Panc1 (cell line): Measurements from ENCODE around the gene AIFM3. TPM values are rescaled to one million over a fixed set of nuclear protein-coding genes. Genes with fewer than 3 reads are reported as not detected.
A peak's percentile ranks its signal among the peaks of the same experiment; 100 is the strongest.

Experiments
- ATAC-seq: fragments of 200-7000 bp; cut with Tn5 transposase; 2 replicates; pipeline ENCODE4 v1.9.1; 2020; ENCODE audit warnings: mild to moderate bottlenecking, moderate library complexity
- BruUV-seq: library from RNA; stranded (reverse); fragments of 400-500 nt; replicated peaks from 2 replicates; lab custom pipeline; 2021; lab: Mats Ljungman, UMichigan
- CTCF ChIA-PET: fragments of 300-600 bp; sonication (Branson Sonifier 250); formaldehyde crosslinking; loops from one replicate; lab custom pipeline; 2022; ENCODE audit warnings: antibody characterized with exemption; lab: Charles Lee
- POLR2A ChIA-PET: fragments of 300-600 bp; sonication (Branson Sonifier 250); formaldehyde crosslinking; loops from one replicate; lab custom pipeline; 2022; ENCODE audit warnings: antibody characterized with exemption; lab: Charles Lee
- DNase-seq: peaks from one replicate; pipeline ENCODE4 v3.0.0-alpha.2; 2010; ENCODE audit warnings: low read depth, low spot score
- H3K27ac ChIP-seq: 2 replicates; pipeline ENCODE4 v1.5.1; 2011; ENCODE audit warnings: mild to moderate bottlenecking, low read length, inconsistent platforms
- H3K27me3 ChIP-seq: fragments of 200-500 bp; sonication (Bioruptor generic); 2 replicates; pipeline ENCODE4 v1.6.0; 2014; ENCODE audit warnings: low read length, inconsistent platforms; ENCODE audit not compliant: control insufficient read depth, insufficient read depth
- H3K36me3 ChIP-seq: fragments of 200-500 bp; sonication (Bioruptor generic); 2 replicates; pipeline ENCODE4 v1.5.1; 2014; ENCODE audit warnings: inconsistent platforms, mild to moderate bottlenecking, low read length, moderate library complexity; ENCODE audit not compliant: control insufficient read depth, insufficient read depth
- H3K4me1 ChIP-seq: 2 replicates; pipeline ENCODE4 v1.5.1; 2011; ENCODE audit warnings: inconsistent platforms, mild to moderate bottlenecking, low read length, moderate library complexity; ENCODE audit not compliant: control insufficient read depth, insufficient read depth
- H3K4me3 ChIP-seq, 2 experiments: 2 replicates each; pipeline ENCODE4 v1.5.1; 2011 to 2012; ENCODE audit warnings: low read depth in 2 of 2, low read length in 2 of 2, mild to moderate bottlenecking in 2 of 2, inconsistent platforms in 1 of 2, moderate library complexity in 1 of 2
- H3K9me3 ChIP-seq: fragments of 200-500 bp; sonication (Bioruptor generic); 2 replicates; pipeline ENCODE4 v1.5.1; 2014; ENCODE audit warnings: low read depth, mild to moderate bottlenecking, inconsistent platforms, low read length, moderate library complexity; ENCODE audit not compliant: control insufficient read depth, insufficient read depth
- POLR2AphosphoS5 ChIP-seq: IDR thresholded peaks from 2 replicates; pipeline ENCODE4 v1.6.1; 2012; ENCODE audit warnings: mild to moderate bottlenecking, low read depth, low read length, moderate library complexity
- SIN3A ChIP-seq: IDR thresholded peaks from 2 replicates; pipeline ENCODE4 v1.6.1; 2012; ENCODE audit warnings: low read depth, mild to moderate bottlenecking, low read length, moderate library complexity, borderline replicate concordance; ENCODE audit not compliant: insufficient read depth
- TCF7L2 ChIP-seq: IDR thresholded peaks from 2 replicates; pipeline ENCODE4 v1.6.1; 2011; ENCODE audit warnings: mild to moderate bottlenecking, low read depth, low read length, inconsistent platforms
- in situ Hi-C: cut with HindIII; loops from 2 replicates; pipeline ENCODE4 v1.10.0; 2016; ENCODE audit warnings: low sequenced_read_pairs, low pct_unique_long_range_greater_than_20kb
- intact Hi-C: fragments of 100-400 bp; cut with micrococcal nuclease; formaldehyde crosslinking; loops from one replicate; pipeline ENCODE4 v1.10.0; 2022; ENCODE audit not compliant: unreplicated experiment
- total RNA-seq: library from RNA; stranded (reverse); gene quantifications from one replicate; pipeline ENCODE4 v1.2.1, GENCODE V29; 2021; ENCODE audit not compliant: unreplicated experiment
- TF ChIP-seq, protein P1 (sequence below), 2 experiments: IDR thresholded peaks; 2 replicates each; pipeline ENCODE4 v1.6.1; 2011 to 2012; ENCODE audit warnings: low read depth in 2 of 2, control low read depth in 1 of 2, low read length in 1 of 2, mild to moderate bottlenecking in 1 of 2, moderate library complexity in 1 of 2; ENCODE audit not compliant: insufficient read depth in 1 of 2
- TF ChIP-seq, protein P2 (sequence below): fragments of 450-650 bp; IDR thresholded peaks from 2 replicates; pipeline ENCODE4 v1.5.1; 2017; ENCODE audit warnings: mild to moderate bottlenecking

The AIFM3 gene
- total RNA-seq, 1 experiment from 2014 or later = 2.7 TPM

DNA sequence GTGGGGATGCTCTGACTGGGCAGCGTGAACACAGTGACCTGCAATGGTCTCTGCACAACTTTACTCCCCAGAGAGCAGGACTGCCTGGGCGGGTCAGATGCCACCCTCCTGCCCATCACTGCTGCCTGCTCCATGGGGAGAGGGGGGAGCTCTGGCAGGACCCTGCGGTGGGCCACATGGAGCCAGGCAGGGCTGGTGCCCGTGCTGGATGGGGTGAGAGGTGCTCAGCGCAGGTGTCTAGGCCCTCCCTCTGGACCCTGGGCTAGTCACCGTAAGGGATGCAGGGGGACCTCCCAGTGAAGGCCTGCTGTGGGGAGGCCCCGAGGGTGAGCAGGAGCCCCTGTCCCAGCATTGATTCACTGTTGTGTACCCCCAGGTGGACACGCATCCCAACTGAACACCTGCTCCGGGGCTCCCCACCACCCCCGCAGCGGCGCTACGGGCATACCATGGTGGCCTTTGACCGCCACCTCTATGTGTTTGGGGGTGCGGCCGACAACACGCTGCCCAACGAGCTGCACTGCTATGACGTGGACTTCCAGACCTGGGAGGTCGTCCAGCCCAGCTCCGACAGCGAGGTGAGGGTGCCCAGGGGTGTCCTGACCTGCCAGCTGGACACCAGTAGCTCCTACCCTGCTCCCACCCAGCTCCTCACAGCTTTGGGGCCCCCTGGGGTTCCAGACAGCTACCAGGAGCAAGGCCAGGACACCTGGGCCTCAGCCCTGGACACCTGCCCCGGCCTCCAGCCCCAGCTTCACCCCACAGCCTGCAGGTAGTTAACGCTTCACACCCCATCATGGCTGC is 24.4 kb downstream of the AIFM3 start:
- no TSS peak for BruUV-seq
- intact Hi-C loops = no loop called here
- ATAC-seq = 0 out of 2 replicates have a peak, but pooled peaks have one; percentile 12

GRCh38 chr22:20992056-20992442 is 25.0 kb downstream of the AIFM3 start:
- intact Hi-C loops = no loop called here
- ATAC-seq (no peak), DNase-seq (no peak)
- H3K36me3 ChIP-seq = no peaks in the 10 kb centered on the region
- BruUV-seq = no TSS peak
- no peak overlapping the region for H3K27ac ChIP-seq
- CTCF ChIA-PET = no interaction called here
- H3K4me3 ChIP-seq = no peak overlapping the region
- no peak for TF ChIP-seq POLR2AphosphoS5
- TF ChIP-seq, protein P1, sequence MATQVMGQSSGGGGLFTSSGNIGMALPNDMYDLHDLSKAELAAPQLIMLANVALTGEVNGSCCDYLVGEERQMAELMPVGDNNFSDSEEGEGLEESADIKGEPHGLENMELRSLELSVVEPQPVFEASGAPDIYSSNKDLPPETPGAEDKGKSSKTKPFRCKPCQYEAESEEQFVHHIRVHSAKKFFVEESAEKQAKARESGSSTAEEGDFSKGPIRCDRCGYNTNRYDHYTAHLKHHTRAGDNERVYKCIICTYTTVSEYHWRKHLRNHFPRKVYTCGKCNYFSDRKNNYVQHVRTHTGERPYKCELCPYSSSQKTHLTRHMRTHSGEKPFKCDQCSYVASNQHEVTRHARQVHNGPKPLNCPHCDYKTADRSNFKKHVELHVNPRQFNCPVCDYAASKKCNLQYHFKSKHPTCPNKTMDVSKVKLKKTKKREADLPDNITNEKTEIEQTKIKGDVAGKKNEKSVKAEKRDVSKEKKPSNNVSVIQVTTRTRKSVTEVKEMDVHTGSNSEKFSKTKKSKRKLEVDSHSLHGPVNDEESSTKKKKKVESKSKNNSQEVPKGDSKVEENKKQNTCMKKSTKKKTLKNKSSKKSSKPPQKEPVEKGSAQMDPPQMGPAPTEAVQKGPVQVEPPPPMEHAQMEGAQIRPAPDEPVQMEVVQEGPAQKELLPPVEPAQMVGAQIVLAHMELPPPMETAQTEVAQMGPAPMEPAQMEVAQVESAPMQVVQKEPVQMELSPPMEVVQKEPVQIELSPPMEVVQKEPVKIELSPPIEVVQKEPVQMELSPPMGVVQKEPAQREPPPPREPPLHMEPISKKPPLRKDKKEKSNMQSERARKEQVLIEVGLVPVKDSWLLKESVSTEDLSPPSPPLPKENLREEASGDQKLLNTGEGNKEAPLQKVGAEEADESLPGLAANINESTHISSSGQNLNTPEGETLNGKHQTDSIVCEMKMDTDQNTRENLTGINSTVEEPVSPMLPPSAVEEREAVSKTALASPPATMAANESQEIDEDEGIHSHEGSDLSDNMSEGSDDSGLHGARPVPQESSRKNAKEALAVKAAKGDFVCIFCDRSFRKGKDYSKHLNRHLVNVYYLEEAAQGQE (IDR thresholded peaks at IDR 0.05; ENCODE audit: insufficient read depth in 1 of 2, low read depth in 2 of 2, low read length in 1 of 2) = no peak
- TF ChIP-seq SIN3A = no peak
- no peak for TF ChIP-seq TCF7L2
- TF ChIP-seq, protein P2, sequence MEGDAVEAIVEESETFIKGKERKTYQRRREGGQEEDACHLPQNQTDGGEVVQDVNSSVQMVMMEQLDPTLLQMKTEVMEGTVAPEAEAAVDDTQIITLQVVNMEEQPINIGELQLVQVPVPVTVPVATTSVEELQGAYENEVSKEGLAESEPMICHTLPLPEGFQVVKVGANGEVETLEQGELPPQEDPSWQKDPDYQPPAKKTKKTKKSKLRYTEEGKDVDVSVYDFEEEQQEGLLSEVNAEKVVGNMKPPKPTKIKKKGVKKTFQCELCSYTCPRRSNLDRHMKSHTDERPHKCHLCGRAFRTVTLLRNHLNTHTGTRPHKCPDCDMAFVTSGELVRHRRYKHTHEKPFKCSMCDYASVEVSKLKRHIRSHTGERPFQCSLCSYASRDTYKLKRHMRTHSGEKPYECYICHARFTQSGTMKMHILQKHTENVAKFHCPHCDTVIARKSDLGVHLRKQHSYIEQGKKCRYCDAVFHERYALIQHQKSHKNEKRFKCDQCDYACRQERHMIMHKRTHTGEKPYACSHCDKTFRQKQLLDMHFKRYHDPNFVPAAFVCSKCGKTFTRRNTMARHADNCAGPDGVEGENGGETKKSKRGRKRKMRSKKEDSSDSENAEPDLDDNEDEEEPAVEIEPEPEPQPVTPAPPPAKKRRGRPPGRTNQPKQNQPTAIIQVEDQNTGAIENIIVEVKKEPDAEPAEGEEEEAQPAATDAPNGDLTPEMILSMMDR = no peak
- no peaks in the 10 kb centered on the region for H3K9me3 ChIP-seq
- H3K27me3 ChIP-seq = no peaks in the 10 kb centered on the region
- POLR2A ChIA-PET = no interaction called here
- in situ Hi-C loops = no loop called here
- no peaks in the 10 kb centered on the region for H3K4me1 ChIP-seq

More for the DNA sequence above, 24.4 kb downstream of the AIFM3 start:
- H3K27ac ChIP-seq = no peak overlapping the region
- POLR2A ChIA-PET = interaction anchor here (0.6 kb wide), 2 partner anchors 33 to 160 kb away, joined by 3 to 7 read pairs; no protein-coding TSS in a partner anchor
- in situ Hi-C loops = no loop called here
- no peak for DNase-seq
- H3K4me1 ChIP-seq = no peaks in the 10 kb centered on the region
- H3K36me3 ChIP-seq = no peaks in the 10 kb centered on the region
- no peaks in the 10 kb centered on the region for H3K27me3 ChIP-seq
- TF ChIP-seq, protein P1 (IDR thresholded peaks at IDR 0.05; ENCODE audit: insufficient read depth in 1 of 2, low read depth in 2 of 2, low read length in 1 of 2) = no peak
- TF ChIP-seq, protein P2 = no peak
- TF ChIP-seq POLR2AphosphoS5 (no peak), SIN3A (no peak), TCF7L2 (no peak)
- H3K9me3 ChIP-seq = no peaks in the 10 kb centered on the region
- CTCF ChIA-PET = no interaction called here
- H3K4me3 ChIP-seq = no peak overlapping the region
